Gastroesophageal sphincter (tissue), 3 donors: ENCODE measurements around the gene HEMGN.

Source experiments
- CTCF ChIP-seq, 4 experiments: fragments of 200-600 bp in 2 of 4; fragments of 450-650 bp in 2 of 4; sonication (generic) in 1 of 4; IDR thresholded peaks; one replicate each; pipeline ENCODE4 v1.5.1; 2017 to 2019; ENCODE audit warnings: antibody characterized with exemption in 4 of 4, mild to moderate bottlenecking in 2 of 4, moderate library complexity in 2 of 4
- POLR2AphosphoS5 ChIP-seq: sonication (generic); formaldehyde crosslinking; IDR thresholded peaks from one replicate; pipeline ENCODE4 v1.6.1; 2017; ENCODE audit warnings: antibody characterized with exemption

DNA sequence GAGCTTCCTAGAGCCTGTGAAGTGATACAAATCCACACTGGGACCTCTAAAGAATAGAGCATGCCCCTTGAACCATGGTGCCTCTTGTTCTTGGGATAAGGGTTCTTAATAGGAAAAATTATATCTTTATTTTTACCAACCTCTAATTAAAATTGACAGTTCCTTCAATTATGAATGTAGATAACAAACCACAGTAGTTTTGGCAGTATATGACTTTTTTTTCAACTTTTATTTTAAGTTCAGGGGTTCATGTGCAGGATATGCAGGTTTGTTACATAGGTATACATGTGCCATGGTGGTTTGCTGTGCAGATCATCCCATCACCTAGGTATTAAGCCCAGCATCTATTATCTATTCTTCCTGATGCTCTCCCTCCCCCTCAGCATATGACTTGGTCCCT lies 974 bp downstream of the HEMGN start:
- no peak for TF ChIP-seq CTCF (IDR thresholded peaks at IDR 0.05)
- no peak for TF ChIP-seq POLR2AphosphoS5
